OCI-LY7 (cell line): ENCODE results near the gene EIF5A2. TPM values are rescaled to one million over a fixed set of nuclear protein-coding genes. Genes with fewer than 3 reads are reported as not detected.

Experiments used
- BruUV-seq: library from RNA; stranded (reverse); fragments of 400-500 nt; replicated peaks from 2 replicates; lab custom pipeline; 2021; lab: Mats Ljungman, UMichigan
- CTCF ChIA-PET: fragments of 300-600 bp; sonication (Branson Sonifier 250); formaldehyde crosslinking; loops from one replicate; lab custom pipeline; 2022; ENCODE audit warnings: antibody characterized with exemption; ENCODE audit not compliant: unreplicated experiment; lab: Charles Lee
- POLR2A ChIA-PET: fragments of 300-600 bp; sonication (Branson Sonifier 250); formaldehyde crosslinking; loops from one replicate; lab custom pipeline; 2022; ENCODE audit warnings: antibody characterized with exemption; lab: Charles Lee
- DNase-seq: peaks from one replicate; pipeline ENCODE4 v3.0.0-alpha.2; 2015; ENCODE audit warnings: low spot score
- H2AFZ ChIP-seq: fragments of 200-600 bp; sonication (generic), shearing (Covaris generic); 2 replicates; pipeline ENCODE4 v1.6.1; 2014; ENCODE audit warnings: mild to moderate bottlenecking, antibody characterized with exemption, low read length, moderate library complexity
- H3K27ac ChIP-seq: fragments of 200-600 bp; sonication (generic); 2 replicates; pipeline ENCODE4 v1.5.1; 2014; ENCODE audit warnings: mixed run types, low read depth, mild to moderate bottlenecking, moderate library complexity, low read length, inconsistent platforms; ENCODE audit not compliant: poor library complexity, severe bottlenecking
- H3K36me3 ChIP-seq: fragments of 200-600 bp; sonication (generic); 2 replicates; pipeline ENCODE4 v1.6.1; 2014; ENCODE audit warnings: mild to moderate bottlenecking, antibody characterized with exemption, low read length, moderate library complexity, mixed read lengths; ENCODE audit not compliant: insufficient read depth
- H3K4me1 ChIP-seq: fragments of 200-600 bp; sonication (generic); 2 replicates; pipeline ENCODE4 v1.5.1; 2014; ENCODE audit warnings: mild to moderate bottlenecking, low read length; ENCODE audit not compliant: insufficient read depth, poor library complexity, severe bottlenecking
- H3K4me2 ChIP-seq: fragments of 200-600 bp; sonication (generic); 2 replicates; pipeline ENCODE4 v1.6.1; 2014; ENCODE audit warnings: mild to moderate bottlenecking, low read length
- H3K4me3 ChIP-seq: fragments of 200-600 bp; sonication (generic); 2 replicates; pipeline ENCODE4 v1.5.1; 2014; ENCODE audit warnings: mild to moderate bottlenecking, low read depth, low read length; ENCODE audit not compliant: poor library complexity, severe bottlenecking
- H3K79me2 ChIP-seq: fragments of 200-600 bp; sonication (generic); 2 replicates; pipeline ENCODE4 v1.6.1; 2016; ENCODE audit warnings: low read depth, mild to moderate bottlenecking, low read length, moderate library complexity, mixed read lengths; ENCODE audit not compliant: insufficient read depth
- H3K9me2 ChIP-seq: fragments of 200-600 bp; sonication (generic); 2 replicates; pipeline ENCODE4 v1.6.1; 2016; ENCODE audit warnings: mild to moderate bottlenecking, low read length, mixed read lengths; ENCODE audit not compliant: insufficient read depth
- H3K9me3 ChIP-seq: fragments of 200-600 bp; sonication (generic); 2 replicates; pipeline ENCODE4 v1.6.1; 2014; ENCODE audit warnings: mild to moderate bottlenecking, mixed run types, low read length, mixed read lengths
- H4K20me1 ChIP-seq: fragments of 200-600 bp; sonication (generic); 2 replicates; pipeline ENCODE4 v1.6.1; 2014; ENCODE audit warnings: mild to moderate bottlenecking, antibody characterized with exemption, low read length, moderate library complexity, mixed read lengths; ENCODE audit not compliant: insufficient read depth
- EZH2phosphoT487 ChIP-seq: fragments of 200-600 bp; sonication (generic); IDR thresholded peaks from 2 replicates; pipeline ENCODE4 v1.6.1; 2018; ENCODE audit warnings: low read depth, borderline replicate concordance, mild to moderate bottlenecking, mixed run types, antibody characterized with exemption, low read length, moderate library complexity, mixed read lengths
- intact Hi-C: fragments of 100-400 bp; cut with micrococcal nuclease; formaldehyde crosslinking; loops from one replicate; pipeline ENCODE4 v1.10.0; 2022; ENCODE audit not compliant: unreplicated experiment
- total RNA-seq, 2 experiments: library from RNA; depleted of rRNA in 1 of 2; stranded (reverse); fragments of >200 nt in 1 of 2; shearing (Covaris generic) in 1 of 2; gene quantifications; 2 replicates each; pipeline ENCODE4 v1.2.3, GENCODE V29; 2014 to 2022
- TF ChIP-seq, protein P1 (sequence below): fragments of 200-600 bp; sonication (generic); conservative IDR thresholded peaks from 2 replicates; pipeline ENCODE4 v1.5.1; 2014; ENCODE audit warnings: mild to moderate bottlenecking, antibody characterized with exemption, low read length, moderate library complexity, mixed read lengths

Gene EIF5A2
- total RNA-seq, 2 experiments from 2014 or later, result 3.1 to 21.9 TPM

DNA sequence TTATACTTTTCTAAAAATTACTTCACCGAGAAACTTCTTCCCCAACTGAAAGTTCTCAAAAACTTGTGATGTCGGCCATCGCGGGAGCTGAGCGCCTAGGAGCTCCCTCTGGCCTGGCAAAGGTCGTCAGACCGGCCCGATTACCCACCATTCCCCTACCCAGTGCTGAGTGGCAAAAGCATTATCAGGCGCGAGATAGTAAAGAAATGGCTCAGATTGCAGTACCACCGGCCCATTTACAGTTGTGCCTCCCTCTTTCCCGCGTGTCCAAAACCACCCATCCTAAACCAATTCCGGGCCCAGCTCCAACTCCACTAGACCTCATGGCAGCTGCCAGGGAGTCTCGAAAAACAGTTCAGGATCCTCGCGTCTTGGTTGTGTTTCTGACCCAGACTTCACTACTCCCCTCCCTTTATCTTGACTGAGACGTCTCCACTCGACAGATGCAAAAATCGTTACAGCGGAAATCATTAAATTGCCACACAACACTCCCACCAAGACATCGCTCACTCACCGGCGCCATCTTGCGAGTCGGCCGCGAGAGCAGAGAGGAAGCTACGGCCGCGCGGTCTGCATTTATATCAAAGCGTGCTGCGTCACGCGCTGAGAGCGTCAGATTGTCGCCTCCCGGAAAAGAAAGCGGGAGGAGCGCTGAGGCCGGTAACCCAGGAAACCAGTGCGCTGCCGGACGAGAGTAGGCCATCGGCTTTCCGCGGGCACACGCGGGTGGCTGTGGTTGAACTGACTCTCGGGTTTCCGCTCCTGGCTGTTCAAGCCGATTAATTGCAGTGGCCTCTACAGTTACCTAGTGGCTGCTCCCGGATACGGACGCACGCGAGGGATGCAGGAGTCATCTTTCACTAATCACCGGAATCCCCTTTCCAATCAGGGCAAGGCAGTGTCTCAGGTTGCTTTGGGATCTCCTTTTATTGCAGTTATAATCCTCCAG is 38.5 kb downstream of the EIF5A2 start, which contains the start of gene RPL22L1:
TSS of gene RPL22L1 (minus strand) at position 551 of the 949 bp plus-strand sequence. CDS start at position 523, 28 bp downstream.
- no peaks in the 10 kb centered on the region for H3K9me3 ChIP-seq
- peaks cover 41% of the 10 kb centered on the region for H3K79me2 ChIP-seq
- peaks cover 27% of the 10 kb centered on the region for H3K4me1 ChIP-seq
- intact Hi-C loops, result loop anchor here (1.0 to 5.0 kb wide), 4 partner anchors 38 to 1098 kb away; partner anchors contain the start of genes EIF5A2 and SKIL
- POLR2A ChIA-PET, result interaction anchor here (0.6 to 2.4 kb wide), 17 partner anchors 11 to 1653 kb away, joined by 3 to 12 read pairs (median 3); partner anchors contain the start of genes EIF5A2 and TNFSF10
- CTCF ChIA-PET, result no interaction called here
- H3K4me2 ChIP-seq, result peak within 1 kb of the TSS; percentile 90
- H2AFZ ChIP-seq, result peak within 1 kb of the TSS; percentile 86
- TSS peak; percentile 76 for BruUV-seq
- H3K9me2 ChIP-seq, result no peaks in the 10 kb centered on the region
- peaks cover 14% of the 10 kb centered on the region for H4K20me1 ChIP-seq
- peak; percentile 97 for DNase-seq
- peak within 1 kb of the TSS; percentile 97 for H3K4me3 ChIP-seq
- TF ChIP-seq, protein P1, sequence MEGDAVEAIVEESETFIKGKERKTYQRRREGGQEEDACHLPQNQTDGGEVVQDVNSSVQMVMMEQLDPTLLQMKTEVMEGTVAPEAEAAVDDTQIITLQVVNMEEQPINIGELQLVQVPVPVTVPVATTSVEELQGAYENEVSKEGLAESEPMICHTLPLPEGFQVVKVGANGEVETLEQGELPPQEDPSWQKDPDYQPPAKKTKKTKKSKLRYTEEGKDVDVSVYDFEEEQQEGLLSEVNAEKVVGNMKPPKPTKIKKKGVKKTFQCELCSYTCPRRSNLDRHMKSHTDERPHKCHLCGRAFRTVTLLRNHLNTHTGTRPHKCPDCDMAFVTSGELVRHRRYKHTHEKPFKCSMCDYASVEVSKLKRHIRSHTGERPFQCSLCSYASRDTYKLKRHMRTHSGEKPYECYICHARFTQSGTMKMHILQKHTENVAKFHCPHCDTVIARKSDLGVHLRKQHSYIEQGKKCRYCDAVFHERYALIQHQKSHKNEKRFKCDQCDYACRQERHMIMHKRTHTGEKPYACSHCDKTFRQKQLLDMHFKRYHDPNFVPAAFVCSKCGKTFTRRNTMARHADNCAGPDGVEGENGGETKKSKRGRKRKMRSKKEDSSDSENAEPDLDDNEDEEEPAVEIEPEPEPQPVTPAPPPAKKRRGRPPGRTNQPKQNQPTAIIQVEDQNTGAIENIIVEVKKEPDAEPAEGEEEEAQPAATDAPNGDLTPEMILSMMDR, result peak; percentile 31; the same call in 1 of the 2 replicates
- TF ChIP-seq EZH2phosphoT487, result no peak
- H3K27ac ChIP-seq, result peak within 1 kb of the TSS; percentile 90
- peaks cover 50% of the 10 kb centered on the region for H3K36me3 ChIP-seq

DNA sequence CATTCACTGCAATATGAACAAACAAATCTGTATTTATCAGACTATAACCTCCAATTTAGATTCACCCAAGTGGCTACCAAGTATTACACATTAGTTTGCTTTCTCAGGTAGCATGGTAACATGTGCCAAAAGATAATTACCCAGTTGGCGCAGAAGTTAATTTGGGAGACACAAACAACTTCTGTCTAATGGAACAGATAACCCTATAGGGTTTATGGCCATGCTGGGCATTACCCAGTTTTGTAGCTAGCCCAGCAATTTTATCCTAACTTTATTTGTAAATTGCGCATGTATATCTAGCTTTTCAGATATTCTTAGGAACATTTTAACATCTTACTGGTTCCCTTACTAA is 39.2 kb downstream of the EIF5A2 start:
- no peak overlapping the region for H2AFZ ChIP-seq
- H3K9me2 ChIP-seq, result no peaks in the 10 kb centered on the region
- H3K4me3 ChIP-seq, result peak overlapping the region; percentile 97
- intact Hi-C loops, result loop anchor here (5.0 kb wide), 2 partner anchors 237 to 512 kb away; partner anchors contain the start of gene SKIL
- no TSS peak for BruUV-seq
- no peaks in the 10 kb centered on the region for H3K9me3 ChIP-seq
- TF ChIP-seq, protein P1, result no peak
- TF ChIP-seq EZH2phosphoT487, result no peak
- H3K4me2 ChIP-seq, result peak overlapping the region; percentile 73
- ChIA-PET CTCF (no interaction called here), POLR2A (interaction anchor here (1.0 to 2.4 kb wide), 14 partner anchors 10 to 1654 kb away, joined by 3 to 12 read pairs (median 4); partner anchors contain the start of genes EIF5A2 and TNFSF10)
- H4K20me1 ChIP-seq, result peaks cover 14% of the 10 kb centered on the region
- peaks cover 55% of the 10 kb centered on the region for H3K36me3 ChIP-seq
- DNase-seq, result no peak
- H3K27ac ChIP-seq, result peak overlapping the region; percentile 90
- H3K79me2 ChIP-seq, result peaks cover 41% of the 10 kb centered on the region
- peaks cover 27% of the 10 kb centered on the region for H3K4me1 ChIP-seq
